Inflammatory macrophage treated with lipopolysaccharide for 4 hours (primary cell): Measurements from ENCODE around the gene RAI1.

Experiments
- DNase-seq: peaks from one replicate; pipeline ENCODE4 v3.0.0-alpha.2; 2020

RAI1 gene

GRCh38 chr17:17699491-17699890, 18.2 kb downstream of the RAI1 start:
- no peak for DNase-seq

- no peak for DNase-seq
Measured at GRCh38 chr17:17700251-17700969, 19.2 kb downstream of the RAI1 start.

- no peak for DNase-seq
Measured at GRCh38 chr17:17701112-17701511, 19.9 kb downstream of the RAI1 start.

- DNase-seq, result no peak
Measured at GRCh38 chr17:17701658-17702057, 20.4 kb downstream of the RAI1 start.

- no peak for DNase-seq
Measured at GRCh38 chr17:17702449-17703139, 21.3 kb downstream of the RAI1 start.

- DNase-seq, result no peak
Measured at GRCh38 chr17:17703140-17703919, 22.1 kb downstream of the RAI1 start.

- DNase-seq, result no peak
Measured at GRCh38 chr17:17704931-17705330, 23.7 kb downstream of the RAI1 start.

GRCh38 chr17:17706140-17707060, 25.1 kb downstream of the RAI1 start:
- DNase-seq, result no peak

- DNase-seq, result no peak
Measured at GRCh38 chr17:17708295-17708694, 27.0 kb downstream of the RAI1 start.

GRCh38 chr17:17708816-17709215, 27.6 kb downstream of the RAI1 start:
- no peak for DNase-seq

GRCh38 chr17:17709815-17710321, 28.6 kb downstream of the RAI1 start:
- DNase-seq, result no peak

GRCh38 chr17:17710355-17710727, 29.1 kb downstream of the RAI1 start:
- no peak for DNase-seq

- DNase-seq, result no peak
Measured at GRCh38 chr17:17710728-17711541, 29.7 kb downstream of the RAI1 start.

GRCh38 chr17:17711641-17712162, 30.4 kb downstream of the RAI1 start:
- DNase-seq, result no peak

GRCh38 chr17:17712268-17712924, 31.1 kb downstream of the RAI1 start:
- peak; percentile 86 for DNase-seq

GRCh38 chr17:17713839-17714238, 32.6 kb downstream of the RAI1 start:
- peak; percentile 17 for DNase-seq

GRCh38 chr17:17714261-17714866, 33.1 kb downstream of the RAI1 start:
- peak; percentile 43 for DNase-seq

- no peak for DNase-seq
Measured at GRCh38 chr17:17714879-17715278, 33.6 kb downstream of the RAI1 start.

- no peak for DNase-seq
Measured at GRCh38 chr17:17716837-17717523, 35.7 kb downstream of the RAI1 start.

GRCh38 chr17:17718251-17718650, 37.0 kb downstream of the RAI1 start:
- DNase-seq, result no peak
